Activated CD4-positive, alpha-beta T cell treated with anti-CD3 and anti-CD28 coated beads for 4 hours (primary cell): ENCODE measurements around the gene ZDHHC20.

Experiments
- DNase-seq, 2 donors: peaks; one replicate each; pipeline ENCODE4 v3.0.0-alpha.2; 2020

ZDHHC20 gene, protein sequence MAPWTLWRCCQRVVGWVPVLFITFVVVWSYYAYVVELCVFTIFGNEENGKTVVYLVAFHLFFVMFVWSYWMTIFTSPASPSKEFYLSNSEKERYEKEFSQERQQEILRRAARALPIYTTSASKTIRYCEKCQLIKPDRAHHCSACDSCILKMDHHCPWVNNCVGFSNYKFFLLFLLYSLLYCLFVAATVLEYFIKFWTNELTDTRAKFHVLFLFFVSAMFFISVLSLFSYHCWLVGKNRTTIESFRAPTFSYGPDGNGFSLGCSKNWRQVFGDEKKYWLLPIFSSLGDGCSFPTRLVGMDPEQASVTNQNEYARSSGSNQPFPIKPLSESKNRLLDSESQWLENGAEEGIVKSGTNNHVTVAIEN

DNA sequence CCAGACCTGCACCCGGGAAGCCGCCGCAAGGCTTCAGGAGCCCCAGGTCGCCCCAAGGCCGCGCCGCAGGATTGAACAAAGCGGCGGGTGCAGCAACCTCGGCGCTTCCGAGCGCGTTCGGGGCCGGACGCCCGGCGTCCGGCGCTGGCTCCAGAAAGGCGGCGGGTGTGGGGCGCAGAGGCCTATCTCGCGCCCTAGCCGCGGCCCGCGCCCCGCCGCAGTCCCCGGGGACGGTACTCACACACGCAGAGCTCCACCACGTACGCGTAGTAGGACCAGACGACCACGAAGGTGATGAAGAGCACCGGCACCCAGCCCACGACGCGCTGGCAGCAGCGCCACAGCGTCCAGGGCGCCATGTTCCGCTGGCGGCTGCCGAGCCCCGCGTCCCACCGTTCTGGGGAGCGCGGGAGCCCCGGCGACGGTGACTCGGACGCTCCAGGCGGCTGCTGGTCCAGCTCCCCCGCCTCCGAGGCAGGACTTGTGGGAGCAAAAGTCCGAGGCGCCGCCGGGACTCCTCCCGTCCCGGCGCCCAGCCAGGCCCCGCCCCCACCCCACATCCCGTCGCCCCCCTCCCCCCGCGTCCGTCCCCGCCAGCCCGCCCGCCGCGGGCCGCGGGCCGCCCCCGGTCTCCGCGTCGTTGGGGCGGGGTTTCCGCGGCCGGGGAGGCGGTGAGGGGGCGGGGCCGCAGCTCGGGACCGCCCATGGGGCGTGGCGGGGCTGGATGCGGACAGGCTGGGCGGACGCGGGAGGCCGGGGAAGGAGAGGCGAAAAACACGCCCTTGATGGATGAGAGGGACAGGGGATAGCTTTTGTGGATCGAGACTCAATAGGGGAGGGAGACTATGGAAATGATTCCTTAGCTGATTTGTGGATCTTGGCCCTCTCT is at the start of gene ZDHHC20:
Gene ZDHHC20, minus strand, starts transcription at position 491 of the 889 bp plus-strand sequence. Its CDS starts 132 bp downstream, at position 359.
- peak; percentile 85 to 89 for DNase-seq

- no peak for DNase-seq
Observed at GRCh38 chr13:21504379-21504778, 45.3 kb upstream of the ZDHHC20 start.

DNA sequence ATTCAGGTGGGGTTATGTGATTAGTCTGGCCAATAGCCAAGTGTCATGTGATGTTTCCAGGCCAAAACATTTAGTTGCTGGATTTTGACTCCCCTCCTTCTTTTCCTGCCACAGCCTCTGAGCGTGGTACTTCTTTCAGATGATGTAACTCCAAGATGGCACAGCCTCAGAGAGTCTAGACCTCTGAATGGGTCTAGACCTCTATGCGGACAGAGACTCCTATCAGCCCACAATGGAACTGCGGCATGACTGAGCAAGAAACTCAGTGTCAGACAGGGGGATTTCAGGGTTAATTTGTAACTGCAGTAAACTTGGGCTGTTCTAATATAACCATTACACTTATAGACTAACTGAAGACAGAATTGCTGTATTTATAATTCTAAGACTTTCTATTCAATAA is 42.6 kb upstream of the ZDHHC20 start:
- DNase-seq, result no peak

GRCh38 chr13:21486322-21486721 is 27.2 kb upstream of the ZDHHC20 start:
- DNase-seq, result no peak

- no peak for DNase-seq
Observed at GRCh38 chr13:21483748-21484147, 24.6 kb upstream of the ZDHHC20 start.

- no peak for DNase-seq
Observed at GRCh38 chr13:21481359-21481758, 22.3 kb upstream of the ZDHHC20 start.

GRCh38 chr13:21478881-21479808 is 20.0 kb upstream of the ZDHHC20 start:
- peak; percentile 20 to 60 for DNase-seq

- DNase-seq, result peak; percentile 72 to 77
Observed at GRCh38 chr13:21476893-21477472, 17.9 kb upstream of the ZDHHC20 start.

GRCh38 chr13:21475115-21475514 is 16.0 kb upstream of the ZDHHC20 start:
- DNase-seq, result no peak

- DNase-seq, result no peak
Observed at GRCh38 chr13:21470785-21471184, 11.7 kb upstream of the ZDHHC20 start.

DNA sequence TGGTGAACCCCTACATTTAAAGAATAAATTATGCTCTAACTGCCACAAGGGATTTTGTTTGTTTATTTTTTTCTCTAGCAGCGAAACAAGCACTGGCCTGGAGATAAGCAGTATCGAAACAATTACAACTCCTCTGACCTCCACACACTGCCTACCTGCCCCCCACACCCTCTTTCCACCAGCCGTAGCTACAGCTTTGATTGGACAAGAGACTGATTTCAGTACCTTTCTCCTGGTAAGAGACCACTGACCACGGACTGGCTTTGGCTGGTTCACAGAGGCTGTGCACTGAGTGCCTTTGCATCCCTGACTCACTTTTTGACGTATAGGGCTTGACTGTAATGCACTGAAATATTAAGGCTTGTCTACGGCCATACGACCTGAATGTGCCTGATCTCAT is 7.4 kb upstream of the ZDHHC20 start:
- DNase-seq, result no peak

DNA sequence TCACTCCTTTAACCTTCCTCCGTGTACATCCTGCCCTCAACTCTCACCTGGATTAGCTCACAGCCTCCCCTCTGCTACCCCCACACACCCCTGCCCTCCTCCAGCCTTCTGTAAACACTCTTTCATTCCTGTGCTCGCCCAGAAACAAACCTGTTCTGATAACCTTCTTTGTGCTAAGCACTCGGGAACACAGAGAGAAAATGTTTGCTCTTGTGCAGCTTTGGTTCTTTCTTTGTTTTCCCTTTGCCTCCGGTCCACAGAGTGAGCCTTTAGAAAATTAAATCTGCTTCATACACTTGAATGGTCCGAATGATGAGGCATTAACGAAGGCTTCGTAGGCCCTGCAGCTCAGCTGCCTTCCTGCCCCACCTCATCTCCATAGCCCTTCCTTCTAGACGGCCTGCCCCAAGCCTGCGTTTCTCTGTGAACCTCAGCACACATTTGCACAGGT is 6.6 kb upstream of the ZDHHC20 start:
- no peak for DNase-seq

DNA sequence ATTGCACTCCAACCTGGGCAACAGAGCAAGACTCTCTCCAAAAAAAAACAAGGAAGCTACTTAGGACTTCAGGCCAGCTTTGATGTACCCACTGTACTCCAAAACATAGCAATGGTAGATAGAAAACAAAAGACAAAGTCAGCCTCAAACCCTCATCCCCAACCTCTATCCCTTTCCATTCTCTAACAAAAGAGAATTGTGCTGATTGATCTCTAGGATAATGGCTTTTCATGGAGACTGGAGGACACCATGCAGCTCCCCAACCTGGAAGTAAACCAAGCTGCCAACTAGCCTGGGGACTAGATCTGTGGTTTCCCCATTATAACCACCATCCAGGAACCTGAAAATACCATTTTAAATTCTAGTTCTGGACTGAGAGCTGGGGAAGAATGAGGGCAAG is 4.3 kb upstream of the ZDHHC20 start:
- no peak for DNase-seq

- DNase-seq, result no peak
Observed at GRCh38 chr13:21461131-21461530, 2.0 kb upstream of the ZDHHC20 start.

- DNase-seq, result peak; percentile 36 to 54
Observed at GRCh38 chr13:21458451-21458812, 671 bp downstream of the ZDHHC20 start.

- no peak for DNase-seq
Observed at GRCh38 chr13:21453387-21454081, 5.6 kb downstream of the ZDHHC20 start.

GRCh38 chr13:21450936-21451335 is 8.2 kb downstream of the ZDHHC20 start:
- no peak for DNase-seq

GRCh38 chr13:21446656-21447055 is 12.4 kb downstream of the ZDHHC20 start:
- DNase-seq, result no peak

DNA sequence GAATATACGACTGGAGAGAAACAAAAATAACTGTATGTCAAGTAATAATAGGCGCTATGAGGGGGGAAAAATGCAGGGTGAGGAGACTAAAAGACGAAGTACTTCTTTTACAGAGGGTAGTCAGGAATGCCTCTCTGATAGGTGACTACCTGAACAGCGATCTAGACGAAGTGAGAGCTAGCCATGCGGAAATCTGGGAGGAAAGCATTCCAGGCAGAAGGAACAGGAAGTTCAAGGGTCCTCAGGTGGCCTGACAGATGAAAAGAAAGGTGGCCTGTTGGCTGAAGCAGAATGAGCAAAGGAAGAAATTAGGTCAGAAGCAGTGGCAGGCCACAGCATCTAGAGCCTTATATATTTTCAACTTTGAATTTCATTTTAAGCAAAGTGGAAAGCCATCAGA is 13.3 kb downstream of the ZDHHC20 start:
- no peak for DNase-seq

GRCh38 chr13:21443171-21443570 is 15.9 kb downstream of the ZDHHC20 start:
- no peak for DNase-seq

GRCh38 chr13:21436582-21436981 is 22.5 kb downstream of the ZDHHC20 start:
- DNase-seq, result no peak

- peak; percentile 9 to 31 for DNase-seq
Observed at GRCh38 chr13:21435687-21436151, 23.4 kb downstream of the ZDHHC20 start.
